ENCODE data around the gene MMP17.

Gene MMP17

DNA sequence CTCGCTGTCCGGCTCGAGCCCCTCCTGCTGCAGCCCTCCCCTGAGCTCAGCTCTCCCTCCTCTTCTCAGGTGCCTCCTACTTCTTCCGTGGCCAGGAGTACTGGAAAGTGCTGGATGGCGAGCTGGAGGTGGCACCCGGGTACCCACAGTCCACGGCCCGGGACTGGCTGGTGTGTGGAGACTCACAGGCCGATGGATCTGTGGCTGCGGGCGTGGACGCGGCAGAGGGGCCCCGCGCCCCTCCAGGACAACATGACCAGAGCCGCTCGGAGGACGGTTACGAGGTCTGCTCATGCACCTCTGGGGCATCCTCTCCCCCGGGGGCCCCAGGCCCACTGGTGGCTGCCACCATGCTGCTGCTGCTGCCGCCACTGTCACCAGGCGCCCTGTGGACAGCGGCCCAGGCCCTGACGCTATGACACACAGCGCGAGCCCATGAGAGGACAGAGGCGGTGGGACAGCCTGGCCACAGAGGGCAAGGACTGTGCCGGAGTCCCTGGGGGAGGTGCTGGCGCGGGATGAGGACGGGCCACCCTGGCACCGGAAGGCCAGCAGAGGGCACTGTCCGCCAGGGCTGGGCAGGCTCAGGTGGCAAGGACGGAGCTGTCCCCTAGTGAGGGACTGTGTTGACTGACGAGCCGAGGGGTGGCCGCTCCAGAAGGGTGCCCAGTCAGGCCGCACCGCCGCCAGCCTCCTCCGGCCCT is 22.8 kb downstream of the MMP17 start:
- DNase-seq, result no peak

DNA sequence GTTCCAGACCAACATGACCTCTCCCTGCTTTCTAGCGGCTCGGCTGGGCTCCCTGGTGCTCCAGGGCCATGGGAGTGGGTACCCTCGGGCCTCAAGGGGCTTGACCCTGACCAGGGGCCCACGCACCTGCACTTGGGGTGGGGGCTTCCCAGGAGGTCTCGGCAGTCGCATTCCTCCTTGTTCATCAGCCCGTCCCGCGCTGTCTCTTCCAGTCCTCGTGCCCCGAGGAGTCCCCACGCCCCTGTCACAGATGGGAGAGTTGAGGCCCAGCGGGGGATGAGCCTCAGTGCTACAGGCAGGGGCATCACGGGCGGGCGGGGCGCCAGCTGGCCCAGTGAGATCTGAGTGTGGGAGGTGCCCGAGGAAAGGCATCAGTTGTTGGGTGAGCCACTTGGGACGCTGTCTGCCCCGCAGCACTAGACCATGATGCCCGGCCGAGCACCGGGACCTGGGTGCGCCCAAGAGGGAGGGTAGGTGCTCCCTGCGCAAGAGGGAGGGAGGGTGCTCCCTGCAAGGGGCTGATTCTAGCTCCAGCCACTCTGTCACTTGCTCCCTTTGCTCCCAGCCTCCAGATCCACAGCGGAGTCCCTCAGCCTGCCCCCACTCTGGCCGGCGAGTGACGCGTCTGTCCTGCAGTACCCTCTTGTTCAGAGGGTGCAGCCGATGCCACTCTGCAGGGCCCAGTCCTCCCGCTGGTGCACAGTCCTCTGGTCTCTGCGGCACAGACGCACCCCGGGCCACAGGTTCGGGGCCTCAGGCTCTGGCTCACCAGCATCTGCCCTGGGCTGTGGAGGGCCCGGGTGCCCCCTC is 23.8 kb downstream of the MMP17 start:
- no peak for DNase-seq

DNA sequence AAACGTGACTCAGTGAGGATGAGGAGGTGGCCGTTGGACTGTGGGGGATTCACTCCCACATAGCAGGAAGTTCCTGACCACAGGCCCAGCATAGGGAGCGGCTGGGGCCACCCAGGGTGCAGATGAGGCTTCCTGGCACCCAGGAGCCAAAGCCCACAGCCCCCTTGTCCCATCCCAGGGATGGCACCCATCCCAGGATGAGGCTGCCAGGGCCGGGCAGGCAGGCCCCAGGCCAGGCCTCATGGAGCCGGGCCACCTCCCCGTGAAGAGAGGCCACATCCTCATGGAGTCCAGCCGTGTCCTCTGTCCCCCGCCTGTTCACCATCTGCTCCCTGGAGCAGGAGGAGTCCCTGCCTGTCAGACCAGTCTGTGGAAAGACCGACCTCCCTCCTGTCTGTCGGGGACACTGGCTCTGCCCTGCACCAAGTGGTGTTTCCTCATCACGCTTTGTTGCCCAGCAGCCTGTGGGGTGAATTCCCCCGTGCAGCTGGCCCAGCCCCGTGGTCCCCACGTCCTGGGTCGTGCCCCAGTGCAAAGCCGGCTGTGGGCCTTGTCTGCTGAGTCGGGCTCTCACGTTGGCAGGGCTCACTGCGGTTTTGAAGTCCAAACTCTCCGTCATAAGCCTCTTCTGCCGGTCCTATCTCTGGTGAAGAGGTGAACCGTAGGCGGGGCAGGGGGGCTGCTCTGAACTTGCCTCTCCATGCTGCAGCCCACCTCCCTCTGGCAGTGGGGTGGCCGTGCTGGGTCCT is 24.5 kb downstream of the MMP17 start:
- DNase-seq, result no peak

DNA sequence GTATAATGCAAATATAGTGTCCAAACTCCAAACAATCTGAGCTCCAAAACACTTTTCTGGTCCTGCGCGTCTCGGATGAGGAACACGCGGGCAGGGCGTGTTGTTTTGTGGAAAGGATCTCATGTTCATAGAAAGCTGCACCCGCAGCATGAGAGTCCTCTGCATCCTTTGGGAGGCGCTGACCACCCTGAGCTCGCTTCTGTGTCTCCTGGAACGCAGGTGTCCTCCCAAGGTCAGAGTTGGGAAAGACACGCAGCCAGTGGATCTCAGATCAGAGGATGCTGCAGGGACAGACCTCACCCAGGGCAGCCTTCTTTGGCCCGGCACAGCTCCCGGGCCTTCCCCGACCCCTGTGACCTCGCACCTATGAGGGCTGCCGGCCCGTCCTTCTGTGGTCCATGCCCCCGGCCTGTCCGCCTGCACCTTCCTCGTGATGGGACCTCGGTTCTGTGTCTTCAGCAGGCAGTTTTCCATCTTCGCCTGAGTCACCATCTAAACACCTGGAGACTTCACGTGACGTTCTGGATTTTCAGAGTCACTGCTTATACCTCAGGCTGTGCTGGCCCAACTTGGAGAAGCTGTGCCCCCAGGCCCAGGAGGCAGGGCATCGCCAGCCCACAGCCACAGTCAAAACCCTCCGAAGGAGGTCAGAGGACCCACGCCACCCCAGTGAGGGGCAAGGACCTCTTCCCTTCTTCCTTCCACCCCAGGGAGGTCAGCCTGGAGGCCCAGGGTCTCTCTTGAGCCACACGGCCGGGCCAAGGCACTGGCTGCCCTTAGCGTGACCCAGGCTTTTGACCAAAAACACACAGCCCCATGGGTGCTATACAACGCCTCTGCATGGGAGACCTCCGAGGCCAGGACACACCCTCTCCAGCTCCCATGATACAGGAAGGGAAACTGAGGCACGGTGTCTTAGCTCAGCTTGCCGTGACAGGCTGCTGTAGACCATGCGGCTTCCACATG is 25.9 kb downstream of the MMP17 start:
- DNase-seq, result no peak

DNA sequence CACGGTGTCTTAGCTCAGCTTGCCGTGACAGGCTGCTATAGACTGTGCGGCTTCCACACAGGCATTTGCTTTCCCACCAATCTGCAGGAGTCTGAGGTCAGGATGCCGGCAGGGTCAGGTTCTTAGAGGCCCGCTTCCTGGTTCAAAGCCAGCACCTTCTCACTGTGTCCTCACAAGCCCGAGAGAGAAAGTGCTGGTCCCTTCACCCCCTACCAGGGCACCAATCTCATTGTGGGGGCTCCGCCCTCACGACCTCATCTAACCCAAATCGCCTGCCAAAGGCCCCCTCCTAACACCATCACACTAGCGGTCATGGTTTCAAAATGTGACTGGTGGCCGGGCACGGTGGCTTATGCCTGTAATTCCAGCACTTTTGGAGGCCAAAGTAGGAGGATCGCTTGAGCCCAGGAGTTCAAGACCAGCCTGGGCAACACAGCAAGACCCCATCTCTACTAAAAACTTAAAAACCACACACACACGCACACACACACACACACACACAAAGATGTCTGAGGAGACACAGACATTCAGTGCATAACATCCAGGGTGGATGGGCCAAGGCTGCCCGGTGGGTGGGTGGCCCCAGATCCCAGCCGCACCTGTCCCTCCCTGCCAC is 26.8 kb downstream of the MMP17 start:
- DNase-seq, result no peak

DNA sequence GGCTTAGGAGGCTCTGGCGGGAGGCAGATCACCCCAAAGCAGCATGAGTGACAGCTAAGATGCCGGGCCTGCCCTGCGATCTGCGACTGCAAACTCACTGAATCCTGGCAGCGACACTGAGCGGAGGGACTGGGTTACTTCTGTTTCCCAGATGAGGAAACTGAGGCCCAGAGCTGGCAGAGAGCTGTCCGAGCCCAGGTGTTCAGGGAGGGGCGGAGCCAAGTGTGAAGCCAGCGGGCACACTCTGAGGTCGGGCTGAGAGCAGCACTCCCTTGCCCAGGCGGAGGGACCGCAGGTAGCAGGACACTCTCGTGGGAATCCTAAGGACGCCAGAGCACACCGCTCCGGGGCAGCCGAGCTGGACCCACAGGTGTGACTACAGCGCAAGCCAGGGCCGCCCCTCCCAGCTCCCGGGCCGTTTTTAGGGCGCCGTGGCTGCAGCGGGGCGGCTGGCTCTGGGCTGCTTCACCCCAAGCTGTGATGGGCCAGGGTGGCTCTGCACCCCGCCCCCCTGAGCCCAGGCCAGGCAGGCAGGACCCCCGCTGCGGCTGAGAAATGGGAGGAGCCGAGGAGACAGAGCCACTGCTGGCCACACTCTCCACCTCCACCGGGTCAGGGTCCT is 27.4 kb downstream of the MMP17 start:
- DNase-seq, result no peak

DNA sequence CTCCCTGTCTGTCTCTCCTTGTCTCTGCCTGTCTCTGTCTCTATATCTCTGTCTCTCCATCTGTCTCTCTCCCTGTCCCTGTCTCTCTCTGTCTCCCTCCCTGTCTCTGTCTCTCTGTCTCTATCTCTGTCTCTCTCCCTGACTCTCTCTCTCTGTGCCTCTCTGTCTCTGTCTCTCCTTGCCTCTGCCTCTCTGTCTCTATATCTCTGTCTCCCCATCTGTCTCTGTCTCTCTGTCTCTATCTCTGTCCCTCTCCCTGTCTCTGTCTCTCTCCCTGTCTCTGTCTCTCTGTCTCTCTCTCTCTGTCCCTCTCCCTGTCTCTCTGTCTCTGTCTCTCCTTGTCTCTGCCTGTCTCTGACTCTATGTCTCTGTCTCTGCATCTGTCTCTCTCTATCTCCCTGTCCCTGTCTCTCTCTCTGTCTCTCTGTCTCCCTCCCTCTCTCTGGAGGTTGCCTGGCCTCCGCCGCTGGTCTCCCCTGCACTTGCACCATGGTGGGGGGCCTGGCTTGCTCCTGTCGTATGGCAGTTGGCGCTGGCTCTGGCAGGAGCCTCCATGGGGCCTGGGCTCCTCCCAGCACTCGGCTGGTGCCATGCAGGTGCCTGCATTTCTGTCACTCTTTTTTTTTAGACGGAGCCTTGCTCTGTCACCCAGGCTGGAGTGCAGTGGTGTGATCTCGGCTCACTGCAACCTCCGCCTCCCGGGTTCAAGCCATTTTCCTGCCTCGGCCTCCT is 28.3 kb downstream of the MMP17 start:
- DNase-seq, result no peak

DNA sequence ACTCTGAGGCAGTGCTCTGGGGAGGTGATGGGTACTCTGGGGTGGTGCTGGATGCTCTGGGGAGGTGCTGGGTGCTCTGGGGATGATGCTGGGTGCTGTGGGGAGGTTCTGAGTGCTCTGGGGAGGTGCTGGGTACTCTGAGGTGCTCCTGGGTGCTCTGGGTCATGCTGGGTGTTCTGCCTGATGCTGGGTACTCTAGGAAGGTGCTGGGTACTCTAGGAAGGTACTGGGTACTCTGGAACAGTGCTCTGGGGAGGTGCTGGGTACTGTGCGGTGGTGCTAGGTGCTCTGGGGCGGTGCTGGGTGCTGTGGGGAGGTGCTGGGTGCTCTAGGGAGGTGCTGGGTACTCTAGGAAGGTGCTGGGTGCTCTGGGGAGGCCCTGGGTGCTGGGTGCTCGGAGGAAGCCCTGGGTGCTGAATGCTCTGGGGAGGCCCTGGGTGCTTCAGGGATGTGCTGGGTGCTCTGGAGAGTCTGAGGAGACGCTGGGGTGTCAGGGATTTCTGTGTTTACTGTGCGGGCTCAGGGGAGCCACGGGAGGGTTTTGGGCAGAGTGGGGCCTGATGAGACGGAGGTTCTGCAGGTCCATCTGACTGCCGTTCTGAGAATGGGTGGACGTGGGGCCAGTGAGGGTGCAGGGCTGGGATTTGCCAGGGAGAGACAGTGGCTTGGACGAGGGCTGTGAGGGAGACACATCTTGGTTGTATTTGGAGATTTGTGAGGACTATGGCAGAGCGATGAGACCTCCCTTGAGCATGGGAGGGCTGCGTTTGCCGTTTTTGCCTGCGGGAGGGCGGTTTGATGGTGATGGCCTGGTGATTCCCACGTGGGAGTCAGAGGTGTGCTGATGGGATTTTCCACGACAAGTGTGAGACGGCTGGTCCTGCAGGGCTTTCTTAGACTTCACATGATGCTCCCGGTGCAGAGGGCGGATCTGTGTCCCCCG is 30.0 kb downstream of the MMP17 start:
- DNase-seq, result no peak

DNA sequence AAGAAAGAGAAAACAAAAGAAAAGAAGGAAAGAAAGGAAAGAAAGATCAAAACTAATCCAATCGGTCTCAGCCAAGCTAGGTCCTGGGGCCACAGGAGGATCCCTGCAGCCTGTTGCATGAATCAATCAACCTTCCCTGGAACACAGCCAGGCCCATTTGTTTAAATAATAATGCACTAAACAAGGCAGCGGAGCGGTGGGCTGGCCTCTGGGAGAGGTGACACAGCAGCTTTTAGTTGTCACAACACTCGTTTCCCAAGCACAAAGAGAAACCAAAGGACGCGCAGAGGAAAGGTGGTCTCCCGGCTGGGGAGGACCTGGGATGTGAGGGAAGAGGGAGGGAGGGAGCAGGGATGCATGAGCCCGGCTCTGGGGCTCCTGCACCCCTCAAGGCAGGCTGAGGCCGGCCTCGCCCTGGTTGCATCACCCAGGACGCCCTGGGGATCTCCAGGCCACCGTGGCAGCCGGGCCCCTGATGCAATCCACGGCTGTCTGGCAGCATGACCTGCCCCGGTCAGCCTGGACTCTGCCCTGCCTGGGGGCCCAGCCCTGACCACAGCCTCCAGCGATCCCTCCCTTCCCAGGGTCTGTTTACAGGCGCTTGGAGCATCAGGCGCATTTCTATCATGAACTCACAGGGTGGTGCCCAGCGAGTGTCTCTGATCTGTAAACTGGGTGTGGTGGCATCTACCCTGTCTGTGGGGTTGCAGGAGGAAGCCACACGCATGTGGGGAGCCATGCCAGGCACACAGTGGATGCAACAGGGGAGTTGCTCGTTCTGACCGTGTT is 32.5 kb downstream of the MMP17 start:
- DNase-seq, result peak; percentile 70 to 76

DNA sequence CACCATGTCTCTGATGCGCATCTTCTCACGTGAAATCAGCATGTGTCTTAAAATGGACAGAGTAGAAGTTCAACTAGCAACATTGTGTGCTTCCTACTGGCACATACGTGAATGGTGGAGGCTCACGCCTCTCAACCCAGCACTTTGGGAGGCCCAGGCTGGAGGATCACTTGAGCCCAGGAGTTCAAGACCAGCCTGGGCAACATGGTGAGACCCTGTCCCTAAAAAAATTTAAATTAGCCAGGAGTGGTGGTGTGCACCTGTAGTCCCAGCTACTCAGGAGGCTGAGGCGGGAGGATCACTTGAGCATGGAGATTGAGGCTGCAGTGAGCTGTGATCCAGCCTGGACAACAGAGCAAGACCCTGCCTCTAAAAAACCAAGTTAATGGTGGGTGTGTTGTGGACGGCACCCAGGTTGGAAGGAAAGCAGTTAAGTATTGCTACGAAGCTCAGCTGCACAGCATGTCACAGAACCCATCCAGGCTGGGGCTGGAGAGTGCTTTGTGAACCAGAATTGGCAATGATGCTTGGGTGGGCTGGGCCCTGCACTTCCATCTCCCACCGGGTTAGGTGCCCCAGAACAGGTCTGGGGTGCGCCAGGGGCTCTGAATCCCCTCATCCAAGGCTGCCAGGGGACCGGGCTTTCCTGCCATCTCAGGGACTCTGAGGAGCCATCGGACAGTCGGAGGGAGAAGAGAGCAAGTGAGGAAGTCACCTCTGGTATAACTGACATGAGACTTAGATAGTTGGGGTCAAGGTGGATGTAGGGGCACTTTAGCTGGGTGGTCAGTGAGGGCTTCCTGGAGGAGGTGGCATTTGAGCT is 33.3 kb downstream of the MMP17 start:
- DNase-seq, result no peak

DNA sequence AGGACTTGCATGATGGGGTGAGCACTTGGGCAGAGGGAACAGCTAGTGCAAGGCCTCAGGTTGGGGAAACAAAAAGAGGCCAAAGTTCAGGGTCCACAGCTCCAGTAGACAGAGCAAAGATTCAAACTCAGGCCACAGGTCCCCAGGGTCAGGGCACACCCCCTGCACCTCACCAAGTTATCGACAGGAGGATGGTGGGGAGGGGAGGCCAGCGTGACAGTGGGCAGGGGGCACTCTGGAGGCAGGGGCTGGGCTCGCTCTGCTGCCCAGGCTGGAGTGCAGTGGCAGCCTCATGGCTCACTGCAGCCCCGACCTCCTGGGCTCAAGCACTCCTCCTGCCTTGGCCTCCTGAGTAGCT is 33.9 kb downstream of the MMP17 start:
- DNase-seq, result no peak

DNA sequence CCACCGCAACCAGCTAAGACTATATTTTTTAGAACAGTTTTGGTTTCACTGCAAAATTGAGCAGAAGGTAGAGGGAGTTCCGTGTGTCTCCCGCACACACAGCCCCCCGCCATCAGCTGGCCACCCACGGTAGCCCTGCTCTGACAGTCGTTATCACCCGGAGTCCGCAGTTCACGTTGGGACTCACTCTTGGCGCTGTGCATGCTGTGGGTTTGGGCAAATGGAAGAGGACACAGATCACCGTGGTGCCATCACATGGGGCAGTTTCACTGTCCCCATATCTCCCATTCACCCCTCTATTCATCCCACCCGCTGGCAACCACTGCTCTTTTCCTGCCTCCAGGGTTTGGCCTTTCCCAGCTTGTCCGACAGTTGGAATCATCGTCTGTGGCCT is 34.4 kb downstream of the MMP17 start:
- no peak for DNase-seq

DNA sequence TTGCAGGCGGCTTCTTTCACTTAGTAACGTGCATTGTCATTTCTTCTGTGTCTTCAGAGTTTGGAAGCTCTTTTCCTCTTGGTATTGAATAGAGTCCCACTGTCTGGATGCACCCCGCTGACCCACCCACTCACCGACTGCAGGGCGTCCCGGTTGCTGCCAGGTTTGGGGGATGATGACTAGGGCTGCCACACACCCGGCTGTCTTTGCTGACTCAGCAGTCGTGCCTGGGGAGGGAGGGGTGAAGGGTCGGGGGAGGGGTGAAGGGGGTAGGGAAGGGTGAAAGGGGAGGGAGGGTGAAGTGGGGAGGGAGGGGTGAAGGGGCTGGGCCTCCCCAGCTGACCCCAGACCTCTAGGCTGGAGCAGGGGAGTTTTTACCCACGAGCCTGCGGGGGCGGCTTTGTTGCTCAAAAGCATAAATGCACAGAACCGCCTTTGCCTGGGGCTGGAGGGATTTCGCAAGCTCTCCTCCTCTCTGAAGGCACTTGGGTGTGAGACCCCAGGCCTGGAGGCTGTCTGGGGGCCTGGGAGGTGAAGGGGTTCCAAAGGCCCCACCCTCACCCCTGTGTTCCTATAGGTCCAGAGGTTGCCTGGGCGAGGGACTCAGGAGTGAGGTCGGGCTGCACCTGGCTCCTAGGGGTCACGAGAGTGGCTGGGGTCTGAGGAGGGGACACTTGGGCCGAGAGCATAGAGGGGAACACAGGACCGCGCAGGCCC is 35.0 kb downstream of the MMP17 start:
- no peak for DNase-seq

DNA sequence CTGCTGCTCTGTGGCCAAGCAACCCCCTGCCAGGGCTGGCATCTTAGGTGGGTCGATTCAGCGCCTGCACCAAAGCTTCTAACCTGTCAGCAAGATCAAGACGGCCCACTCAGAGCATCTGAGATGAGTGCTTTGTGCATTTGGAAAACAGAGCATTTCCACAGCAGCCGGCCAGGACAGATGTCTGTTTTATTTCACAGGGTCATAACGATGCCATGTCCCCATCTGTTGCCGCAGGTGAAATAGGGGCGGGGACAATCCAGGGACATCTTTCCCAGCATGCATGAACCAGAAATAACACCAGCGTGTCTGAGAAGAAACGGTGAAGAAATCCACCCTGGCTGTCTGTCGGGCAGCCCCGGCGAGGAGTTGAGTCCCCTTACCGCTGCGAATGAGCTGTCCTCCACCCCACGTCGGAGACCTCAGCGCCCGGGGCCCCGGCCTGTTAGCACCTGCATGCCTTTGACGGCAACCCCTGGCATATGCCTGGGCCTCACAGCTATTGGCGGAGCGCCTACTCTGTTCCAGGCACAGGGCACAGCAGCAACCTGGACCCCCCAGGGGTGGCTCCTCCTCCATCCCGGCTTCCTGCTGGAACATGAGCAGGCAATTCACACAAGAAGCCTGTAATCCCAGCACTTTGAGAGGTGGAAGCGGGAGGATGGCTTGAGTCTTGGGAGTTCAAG is 35.7 kb downstream of the MMP17 start:
- DNase-seq, result no peak

DNA sequence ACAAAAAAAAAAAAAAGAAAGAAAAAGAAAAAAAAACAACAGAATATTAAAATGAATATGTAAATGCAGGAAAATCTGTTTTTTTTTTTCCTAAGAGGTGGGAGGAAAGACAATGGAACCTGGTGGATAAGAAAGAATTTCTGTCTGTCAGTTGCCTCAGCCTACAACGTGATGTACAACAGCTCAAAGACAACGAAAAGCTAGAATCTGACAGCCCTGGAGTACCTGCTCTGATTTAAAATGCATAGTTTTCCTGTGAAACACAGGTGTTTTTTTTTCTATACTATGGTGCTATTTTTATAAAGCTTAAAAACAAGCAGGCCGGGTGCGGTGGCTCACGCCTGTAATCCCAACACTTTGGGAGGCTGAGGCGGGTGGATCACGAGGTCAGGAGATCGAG is 36.3 kb downstream of the MMP17 start:
- no peak for DNase-seq

DNA sequence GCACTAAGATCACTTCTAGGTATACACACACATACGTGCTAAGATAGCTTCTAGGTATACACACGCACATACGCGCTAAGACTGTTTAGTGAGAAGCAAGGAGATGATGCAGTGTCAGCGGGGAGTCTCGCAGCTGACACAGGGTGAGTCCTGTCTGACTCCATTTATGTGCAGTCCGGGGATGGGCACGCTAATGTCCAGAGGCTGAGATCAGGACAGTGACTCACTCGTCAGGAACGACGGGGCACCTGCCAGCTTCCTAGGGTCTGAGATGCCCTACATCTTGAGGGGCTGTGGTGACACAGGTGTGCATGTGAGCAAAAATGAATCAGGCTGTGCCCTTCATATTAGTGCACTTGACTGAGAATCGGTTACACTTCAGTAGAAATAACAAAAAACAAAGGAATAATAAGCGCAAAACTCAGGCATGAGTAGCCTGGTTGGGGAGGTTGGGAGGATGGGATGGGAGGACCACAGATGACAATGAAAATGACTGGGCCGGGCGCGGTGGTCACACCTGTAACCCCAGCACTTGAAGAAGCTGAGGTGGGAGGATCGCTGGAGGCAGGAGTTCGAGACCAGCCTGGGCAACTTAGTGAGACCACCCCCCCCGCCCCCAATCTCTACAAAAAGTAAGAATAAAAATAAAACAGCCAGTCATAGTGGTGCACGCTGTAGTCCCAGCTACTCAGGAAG is 37.1 kb downstream of the MMP17 start:
- no peak for DNase-seq
